ENCODE measurements around the gene DENND11. TPM values are rescaled to one million over a fixed set of nuclear protein-coding genes. Genes with fewer than 3 reads are reported as not detected.

Gene DENND11
- total and polyA plus RNA-seq, 8 donors = 20.4 to 48.7 (median 41.0) TPM

DNA sequence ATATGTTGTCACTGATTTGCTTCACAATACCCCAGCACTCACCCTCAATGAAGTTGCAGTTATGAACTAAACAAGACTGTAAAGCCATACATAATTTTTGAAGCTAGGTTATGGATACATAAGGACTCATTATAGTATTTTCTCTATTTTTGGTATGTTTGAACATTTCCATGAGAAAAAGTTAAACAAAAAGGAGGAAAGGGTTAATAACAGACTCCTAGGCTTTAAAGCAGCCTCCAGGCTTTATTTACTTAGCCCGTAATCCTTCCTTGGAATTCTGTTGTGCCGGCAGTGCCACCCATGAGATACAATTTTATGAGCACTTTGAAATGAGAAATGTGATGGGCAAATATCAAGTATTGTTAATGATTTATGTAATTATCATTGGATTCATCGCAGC, 2.1 kb upstream of the DENND11 start:
- TF ChIP-seq, protein P1, sequence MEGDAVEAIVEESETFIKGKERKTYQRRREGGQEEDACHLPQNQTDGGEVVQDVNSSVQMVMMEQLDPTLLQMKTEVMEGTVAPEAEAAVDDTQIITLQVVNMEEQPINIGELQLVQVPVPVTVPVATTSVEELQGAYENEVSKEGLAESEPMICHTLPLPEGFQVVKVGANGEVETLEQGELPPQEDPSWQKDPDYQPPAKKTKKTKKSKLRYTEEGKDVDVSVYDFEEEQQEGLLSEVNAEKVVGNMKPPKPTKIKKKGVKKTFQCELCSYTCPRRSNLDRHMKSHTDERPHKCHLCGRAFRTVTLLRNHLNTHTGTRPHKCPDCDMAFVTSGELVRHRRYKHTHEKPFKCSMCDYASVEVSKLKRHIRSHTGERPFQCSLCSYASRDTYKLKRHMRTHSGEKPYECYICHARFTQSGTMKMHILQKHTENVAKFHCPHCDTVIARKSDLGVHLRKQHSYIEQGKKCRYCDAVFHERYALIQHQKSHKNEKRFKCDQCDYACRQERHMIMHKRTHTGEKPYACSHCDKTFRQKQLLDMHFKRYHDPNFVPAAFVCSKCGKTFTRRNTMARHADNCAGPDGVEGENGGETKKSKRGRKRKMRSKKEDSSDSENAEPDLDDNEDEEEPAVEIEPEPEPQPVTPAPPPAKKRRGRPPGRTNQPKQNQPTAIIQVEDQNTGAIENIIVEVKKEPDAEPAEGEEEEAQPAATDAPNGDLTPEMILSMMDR (IDR thresholded peaks at IDR 0.05) = no peak
- Histone ChIP-seq H3K27me3 (peaks cover 0 to 25% of the 10 kb centered on the region in 2 donors), H3K4me3 (no peak overlapping the region), H3K36me3 (no peaks in the 10 kb centered on the region), H3K27ac (no peak overlapping the region), H3K4me1 (peaks cover 2 to 25% of the 10 kb centered on the region in 2 donors), H3K9me3 (no peaks in the 10 kb centered on the region)
- ATAC-seq = no peak
- no peak for DNase-seq
- intact Hi-C loops (cut with DNase I) = no loop called here

DNA sequence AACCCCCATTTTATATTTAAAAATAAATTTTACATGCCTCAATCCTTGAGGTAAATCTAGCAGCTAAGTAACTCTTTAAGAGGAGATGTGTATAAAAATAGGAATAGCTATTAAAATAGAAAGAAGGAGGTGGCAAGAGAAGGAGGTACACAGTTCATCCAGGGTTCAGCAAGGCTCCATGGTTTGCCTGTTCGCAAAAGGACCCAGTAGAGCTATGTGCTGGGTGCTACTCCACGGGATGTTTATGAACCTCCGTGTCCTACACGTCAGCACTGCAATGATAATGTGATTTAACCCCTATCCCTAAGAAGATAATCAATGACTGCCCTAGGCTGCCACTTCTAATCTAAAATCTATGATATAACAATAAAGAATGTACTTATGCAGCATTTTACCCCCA, 926 bp upstream of the DENND11 start:
- no peak for ATAC-seq
- DNase-seq = no peak
- Histone ChIP-seq H3K27ac (no peak overlapping the region), H3K4me3 (peak overlapping the region in 1 of 2 donors; percentile 56), H3K36me3 (no peaks in the 10 kb centered on the region), H3K4me1 (peaks cover 2 to 38% of the 10 kb centered on the region in 2 donors), H3K27me3 (peaks cover 0 to 25% of the 10 kb centered on the region in 2 donors), H3K9me3 (no peaks in the 10 kb centered on the region)
- TF ChIP-seq, protein P1 (IDR thresholded peaks at IDR 0.05) = no peak
- intact Hi-C loops (cut with DNase I) = no loop called here

DNA sequence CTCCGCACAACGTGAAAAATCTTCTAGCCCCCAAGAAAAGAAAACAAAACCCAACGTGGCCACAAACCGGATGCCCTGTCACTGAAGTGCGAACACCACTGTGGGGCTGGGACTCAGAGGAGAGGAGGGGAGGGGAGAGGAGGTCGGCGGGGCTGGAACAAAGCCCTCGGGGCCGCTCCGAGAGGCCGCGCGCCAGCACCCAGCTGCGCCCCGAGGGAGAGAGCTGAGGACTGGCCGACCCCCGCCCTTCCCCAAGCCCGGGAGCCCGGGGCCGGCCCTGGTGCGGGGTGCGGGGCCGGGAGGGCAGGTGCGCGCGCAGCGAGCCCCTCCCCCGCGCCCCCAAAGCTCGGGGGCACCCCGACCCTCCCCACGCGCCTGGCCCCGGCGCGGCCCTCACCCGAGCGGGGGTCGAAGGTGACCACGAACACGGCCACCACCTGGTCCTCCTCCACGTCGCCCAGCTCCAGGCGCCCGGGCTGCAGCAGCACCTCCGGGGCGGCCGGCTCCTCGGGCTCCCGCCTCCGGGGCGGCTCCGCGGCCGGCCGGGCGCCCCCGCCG, 398 bp downstream of the DENND11 start:
- H3K27me3 ChIP-seq = peaks cover 0 to 25% of the 10 kb centered on the region in 2 donors
- peaks cover 2 to 50% of the 10 kb centered on the region in 2 donors for H3K4me1 ChIP-seq
- peak overlapping the region; percentile 77 to 78 for H3K27ac ChIP-seq
- peak; percentile 78 for ATAC-seq
- intact Hi-C loops (cut with DNase I) = no loop called here
- TF ChIP-seq, protein P1 (IDR thresholded peaks at IDR 0.05) = no peak
- H3K36me3 ChIP-seq = no peaks in the 10 kb centered on the region
- peak overlapping the region; percentile 71 to 77 for H3K4me3 ChIP-seq
- no peaks in the 10 kb centered on the region for H3K9me3 ChIP-seq
- peak; percentile 34 to 81 (median 59) for DNase-seq

- Histone ChIP-seq H3K4me3 (peak overlapping the region; percentile 71 to 77), H3K27ac (peak overlapping the region in 1 of 2 donors; percentile 78), H3K36me3 (no peaks in the 10 kb centered on the region), H3K9me3 (no peaks in the 10 kb centered on the region), H3K4me1 (peaks cover 2 to 56% of the 10 kb centered on the region in 2 donors), H3K27me3 (peaks cover 0 to 25% of the 10 kb centered on the region in 2 donors)
- peak; percentile 32 for ATAC-seq
- intact Hi-C loops (cut with DNase I) = no loop called here
- DNase-seq = peak in 1 of 4 donors; percentile 55
- TF ChIP-seq, protein P1 (IDR thresholded peaks at IDR 0.05) = no peak
These were observed 1.1 kb downstream of the DENND11 start for GRCh38 chr7:141700848-141701371.

GRCh38 chr7:141700296-141700847, 1.6 kb downstream of the DENND11 start:
- TF ChIP-seq, protein P1 (IDR thresholded peaks at IDR 0.05) = no peak
- ATAC-seq (no peak), DNase-seq (no peak)
- Histone ChIP-seq H3K4me3 (peak overlapping the region in 1 of 2 donors; percentile 77), H3K36me3 (no peaks in the 10 kb centered on the region), H3K9me3 (no peaks in the 10 kb centered on the region), H3K4me1 (peaks cover 2 to 61% of the 10 kb centered on the region in 2 donors), H3K27me3 (peaks cover 0 to 25% of the 10 kb centered on the region in 2 donors), H3K27ac (no peak overlapping the region)
- intact Hi-C loops (cut with DNase I) = no loop called here

All from left lung (tissue), 10 donors.